ENCODE data around the gene MYPN. TPM values are rescaled to one million over a fixed set of nuclear protein-coding genes. Genes with fewer than 3 reads are reported as not detected.
A peak's percentile ranks its signal among the peaks of the same experiment; 100 is the strongest.

MYPN gene
- total and polyA plus RNA-seq, 2 donors (not counting 1 experiment from before 2014, with no cell fraction given) = not detected

- H3K9me3 ChIP-seq (ENCODE audit: control extremely low read depth in 1 of 3, control insufficient read depth in 2 of 3, insufficient read depth in 1 of 3, low read length in 2 of 3) = no peaks in the 10 kb centered on the region
- H3K4me2 ChIP-seq (replicated peaks; ENCODE audit: low read depth, low read length, poor library complexity, severe bottlenecking) = no peak overlapping the region
- H3K27me3 ChIP-seq (replicated peaks in 1 of 4; ENCODE audit: control extremely low read depth in 1 of 4, control insufficient read depth in 3 of 4, insufficient read depth in 4 of 4, low read length in 3 of 4) = peaks cover 0 to 31% (median 27%) of the 10 kb centered on the region in 4 experiments
- peaks cover 10 to 12% of the 10 kb centered on the region in 2 donors for H3K4me1 ChIP-seq (ENCODE audit: control insufficient read depth in 2 of 2, insufficient read depth in 2 of 2, low read length in 2 of 2)
- ChIA-PET CTCF (interaction anchor here (1.1 to 2.8 kb wide), 3 partner anchors 17 to 72 kb away, joined by 5 to 12 read pairs (median 7); no protein-coding TSS in a partner anchor), POLR2A (no interaction called here)
- no peak for TF ChIP-seq CTCF (IDR thresholded peaks at IDR 0.05)
- TF ChIP-seq EZH2 (IDR thresholded peaks at IDR 0.05; ENCODE audit: borderline replicate concordance, insufficient read depth, low read depth, low read length, poor library complexity, severe bottlenecking) = no peak
- no peaks in the 10 kb centered on the region for H4K20me1 ChIP-seq (ENCODE audit: control insufficient read depth, insufficient read depth, low read length, poor library complexity, severe bottlenecking)
- Mint-ChIP-seq H3K4me3 (no peak overlapping the region), H3K4me1 (peaks cover 8% of the 10 kb centered on the region), H3K27me3 (peaks cover 41% of the 10 kb centered on the region), H3K9me3 (ENCODE audit: insufficient read depth) (no peaks in the 10 kb centered on the region), H3K27ac (no peak overlapping the region)
- no peak overlapping the region for H2AFZ ChIP-seq (ENCODE audit: insufficient read depth, low read depth, low read length, poor library complexity, severe bottlenecking)
- WGBS (ENCODE audit: insufficient coverage) = 93% methylated on average over 3 of the region's 5 CpGs
- H3K36me3 ChIP-seq (replicated peaks in 1 of 2; ENCODE audit: control extremely low read depth in 1 of 2, control insufficient read depth in 1 of 2, extremely low read depth in 1 of 2, insufficient read depth in 2 of 2, low read length in 1 of 2) = no peaks in the 10 kb centered on the region
- intact Hi-C loops (cut with micrococcal nuclease) = loop anchor here (5.0 kb wide), 1 partner anchor 72 kb away; no protein-coding TSS in a partner anchor
- no peak overlapping the region for H3K9ac ChIP-seq (ENCODE audit: low read length)
- no peak for ATAC-seq (ENCODE audit: low read depth)
- H3K4me3 ChIP-seq (ENCODE audit: control extremely low read depth in 1 of 5, extremely low read depth in 1 of 5, insufficient read depth in 1 of 5, low read depth in 2 of 5, low read length in 4 of 5) = no peak overlapping the region
- no peaks in the 10 kb centered on the region for H3K79me2 ChIP-seq (ENCODE audit: control insufficient read depth, insufficient read depth, low read length)
- no peak overlapping the region for H3K27ac ChIP-seq (ENCODE audit: low read length in 2 of 2)
- no peak for DNase-seq
Measured at GRCh38 chr10:68230268-68230667, 121.0 kb downstream of the MYPN start.

GRCh38 chr10:68231106-68231816, 122.0 kb downstream of the MYPN start:
- ATAC-seq (ENCODE audit: low read depth) = peak; percentile 89
- Mint-ChIP-seq H3K4me3 (peak overlapping the region; percentile 77), H3K27ac (no peak overlapping the region), H3K27me3 (peaks cover 41% of the 10 kb centered on the region), H3K4me1 (peaks cover 8% of the 10 kb centered on the region), H3K9me3 (ENCODE audit: insufficient read depth) (no peaks in the 10 kb centered on the region)
- Histone ChIP-seq H3K79me2 (ENCODE audit: control insufficient read depth, insufficient read depth, low read length) (no peaks in the 10 kb centered on the region), H2AFZ (ENCODE audit: insufficient read depth, low read depth, low read length, poor library complexity, severe bottlenecking) (peak overlapping the region; percentile 93), H3K27me3 (replicated peaks in 1 of 4; ENCODE audit: control extremely low read depth in 1 of 4, control insufficient read depth in 3 of 4, insufficient read depth in 4 of 4, low read length in 3 of 4) (peaks cover 0 to 31% (median 27%) of the 10 kb centered on the region in 4 experiments), H3K4me1 (ENCODE audit: control insufficient read depth in 2 of 2, insufficient read depth in 2 of 2, low read length in 2 of 2) (peaks cover 10 to 12% of the 10 kb centered on the region in 2 donors), H4K20me1 (ENCODE audit: control insufficient read depth, insufficient read depth, low read length, poor library complexity, severe bottlenecking) (no peaks in the 10 kb centered on the region), H3K27ac (ENCODE audit: low read length in 2 of 2) (no peak overlapping the region), H3K4me2 (replicated peaks; ENCODE audit: low read depth, low read length, poor library complexity, severe bottlenecking) (peak overlapping the region; percentile 92), H3K4me3 (ENCODE audit: control extremely low read depth in 1 of 5, extremely low read depth in 1 of 5, insufficient read depth in 1 of 5, low read depth in 2 of 5, low read length in 4 of 5) (peak overlapping the region; percentile 41 to 71 (median 63)), H3K9ac (ENCODE audit: low read length) (peak overlapping the region; percentile 78), H3K9me3 (ENCODE audit: control extremely low read depth in 1 of 3, control insufficient read depth in 2 of 3, insufficient read depth in 1 of 3, low read length in 2 of 3) (no peaks in the 10 kb centered on the region), H3K36me3 (replicated peaks in 1 of 2; ENCODE audit: control extremely low read depth in 1 of 2, control insufficient read depth in 1 of 2, extremely low read depth in 1 of 2, insufficient read depth in 2 of 2, low read length in 1 of 2) (no peaks in the 10 kb centered on the region)
- peak; percentile 65 for DNase-seq
- CTCF ChIA-PET = interaction anchor here (1.1 to 2.8 kb wide), 4 partner anchors 18 to 71 kb away, joined by 5 to 12 read pairs (median 6); no protein-coding TSS in a partner anchor
- 1% methylated on average over 78 of the region's 81 CpGs for WGBS (ENCODE audit: insufficient coverage)
- no peak for TF ChIP-seq EZH2 (IDR thresholded peaks at IDR 0.05; ENCODE audit: borderline replicate concordance, insufficient read depth, low read depth, low read length, poor library complexity, severe bottlenecking)
- TF ChIP-seq CTCF (IDR thresholded peaks at IDR 0.05) = no peak
- POLR2A ChIA-PET = interaction anchor here (0.6 kb wide), 1 partner anchor 101 kb away, joined by 3 read pairs; the partner anchor contains the start of gene HNRNPH3
- intact Hi-C loops (cut with micrococcal nuclease) = loop anchor here (5.0 kb wide), 1 partner anchor 71 kb away; no protein-coding TSS in a partner anchor

Measured in B cell (primary cell).